H1 (cell line): ENCODE results near the gene DMBT1. TPM values are rescaled to one million over a fixed set of nuclear protein-coding genes. Genes with fewer than 3 reads are reported as not detected.

ENCODE experiments used
- CBX8 ChIP-seq: fragments of 300-800, 300-1000 bp; sonication (generic); IDR thresholded peaks from 2 replicates; pipeline ENCODE4 v1.7.1; 2016; ENCODE audit warnings: low read depth, low read length, borderline replicate concordance
- EGR1 ChIP-seq: IDR thresholded peaks from 2 replicates; pipeline ENCODE4 v1.6.1; 2011; ENCODE audit warnings: low read depth, low read length, borderline replicate concordance
- GTF2F1 ChIP-seq: IDR thresholded peaks from 2 replicates; pipeline ENCODE4 v1.6.1; 2012; ENCODE audit warnings: low read depth, low read length, improper control_type of control experiment, borderline replicate concordance
- HDAC2 ChIP-seq, 2 experiments: fragments of 300-600 bp in 1 of 2; sonication (generic) in 1 of 2; IDR thresholded peaks; 2 replicates each; pipeline ENCODE4 v1.6.1; 2011 to 2012; ENCODE audit warnings: low read depth in 2 of 2, low read length in 2 of 2, mild to moderate bottlenecking in 2 of 2, moderate library complexity in 2 of 2, borderline replicate concordance in 1 of 2, inconsistent platforms in 1 of 2
- JUN ChIP-seq: IDR thresholded peaks from 2 replicates; pipeline ENCODE4 v1.6.1; 2011; ENCODE audit warnings: low read depth, mild to moderate bottlenecking, improper control_type of control experiment, low read length
- RXRA ChIP-seq: IDR thresholded peaks from 2 replicates; pipeline ENCODE4 v1.6.1; 2011; ENCODE audit warnings: low read depth, mild to moderate bottlenecking, low read length, moderate library complexity; ENCODE audit not compliant: insufficient read depth
- TAF1 ChIP-seq: IDR thresholded peaks from 2 replicates; pipeline ENCODE4 v1.6.1; 2011; ENCODE audit warnings: mild to moderate bottlenecking, low read depth, low read length
- polyA plus RNA-seq, 7 experiments: library from polyadenylated mRNA; depleted of rRNA in 3 of 7; stranded (reverse) in 5 of 7; unstranded in 2 of 7; fragments of >200 nt in 5 of 7; fragments of 200-250 nt in 2 of 7; gene quantifications; 1 replicate in 5 of 7; 2 replicates in 1 of 7; 4 replicates in 1 of 7; pipeline versions ENCODE4 v1.2.1 to v1.2.3, GENCODE V29; 2011 to 2013; ENCODE audit warnings: missing spikeins in 2 of 7, mixed read lengths in 2 of 7
- total RNA-seq: library from RNA; stranded (reverse); fragmentation: NEBNext Ultra II Directional; extraction: Animal tissue kit (Norgen Biotek cat#: 25700); gene quantifications from 2 replicates; pipeline ENCODE4 v1.2.1, GENCODE V29; 2021

DMBT1 gene
- total and polyA plus RNA-seq, 2 of the 8 experiments (the other 6 are each of a cell fraction or from before 2014, with no cell fraction given), result 0.03 TPM; not detected in 1

DNA sequence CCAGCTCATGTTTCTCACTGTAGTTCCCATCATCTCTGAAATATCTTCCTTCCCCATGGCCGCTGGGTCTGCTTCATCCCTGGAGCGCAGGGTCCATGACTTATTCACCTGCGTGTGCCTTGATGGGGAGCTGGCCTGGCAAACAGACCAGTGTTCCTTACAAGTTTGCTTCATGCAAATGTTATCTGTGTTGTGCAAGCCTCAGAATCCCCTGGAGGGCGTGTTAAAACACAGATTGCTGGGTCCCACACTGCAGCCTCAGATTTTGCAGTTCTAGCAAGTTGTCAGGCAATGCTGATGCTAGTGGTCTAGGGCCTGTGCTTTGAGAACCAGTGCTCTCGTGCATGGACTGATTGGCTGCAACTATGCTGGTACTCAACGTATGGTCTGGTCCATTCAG is 7.2 kb upstream of the DMBT1 start (continued):
- TF ChIP-seq JUN (no peak), RXRA (no peak), EGR1 (no peak), GTF2F1 (no peak), CBX8 (no peak), TAF1 (no peak), HDAC2 (IDR thresholded peaks at IDR 0.05; ENCODE audit: borderline replicate concordance in 1 of 2, low read depth in 2 of 2, low read length in 2 of 2) (no peak)
